CD4-positive, alpha-beta T cell (primary cell): ENCODE measurements around the gene ITPRIPL2. TPM values are rescaled to one million over a fixed set of nuclear protein-coding genes. Genes with fewer than 3 reads are reported as not detected.

Experiments
- ATAC-seq: fragments of 200-7000 bp; cut with Tn5 transposase; one replicate; pipeline ENCODE4 v1.10.0; 2022; ENCODE audit warnings: mild to moderate bottlenecking; ENCODE audit not compliant: poor library complexity
- CTCF ChIA-PET: fragments of 350-600 bp; sonication (Branson Sonifier 250); formaldehyde crosslinking; loops from one replicate; lab custom pipeline; 2021; ENCODE audit warnings: antibody characterized with exemption, inconsistent platforms; lab: Charles Lee
- POLR2A ChIA-PET: fragments of 350-600 bp; sonication (Branson Sonifier 250); formaldehyde crosslinking; loops from one replicate; lab custom pipeline; 2021; ENCODE audit warnings: antibody characterized with exemption, inconsistent platforms; lab: Charles Lee
- DNase-seq, 14 experiments: peaks; one replicate each; pipeline ENCODE4 v3.0.0-alpha.2; 2013 to 2020; ENCODE audit warnings: mixed read lengths in 2 of 14
- H3K27ac ChIP-seq, 2 donors: one replicate each; pipeline versions ENCODE4 v1.5.1 to v1.7.0; 2013; ENCODE audit warnings: low read length in 2 of 2, low read depth in 1 of 2, mild to moderate bottlenecking in 1 of 2
- H3K27me3 ChIP-seq, 2 experiments: 1 replicate in 1 of 2; 2 replicates in 1 of 2; pipeline versions ENCODE4 v1.6.1 to v1.7.0; 2013; ENCODE audit warnings: low read length in 2 of 2, control low read depth in 1 of 2, mild to moderate bottlenecking in 1 of 2, moderate library complexity in 1 of 2; ENCODE audit not compliant: insufficient read depth in 2 of 2, control insufficient read depth in 1 of 2
- H3K36me3 ChIP-seq: one replicate; pipeline ENCODE4 v1.6.1; 2013; ENCODE audit warnings: low read length, control low read depth; ENCODE audit not compliant: insufficient read depth
- H3K4me1 ChIP-seq: one replicate; pipeline ENCODE4 v1.6.1; 2013; ENCODE audit warnings: low read length, control low read depth; ENCODE audit not compliant: insufficient read depth
- H3K4me3 ChIP-seq: one replicate; pipeline ENCODE4 v1.5.1; 2013; ENCODE audit warnings: mild to moderate bottlenecking, low read length, moderate library complexity
- H3K9me3 ChIP-seq, 2 experiments: 1 replicate in 1 of 2; 2 replicates in 1 of 2; pipeline versions ENCODE4 v1.6.1 to v1.7.0; 2013; ENCODE audit warnings: low read length in 2 of 2, mild to moderate bottlenecking in 2 of 2, control low read depth in 1 of 2, moderate library complexity in 1 of 2; ENCODE audit not compliant: control insufficient read depth in 1 of 2, insufficient read depth in 1 of 2
- H3K27ac Mint-ChIP-seq: one replicate; pipeline ENCODE4 v1.8.0; 2020; ENCODE audit warnings: mixed read lengths
- H3K27me3 Mint-ChIP-seq: one replicate; pipeline ENCODE4 v1.8.0; 2021; ENCODE audit warnings: mixed read lengths
- H3K36me3 Mint-ChIP-seq: one replicate; pipeline ENCODE4 v1.8.0; 2021; ENCODE audit warnings: low read depth, mixed read lengths
- H3K4me1 Mint-ChIP-seq: one replicate; pipeline ENCODE4 v1.8.0; 2021; ENCODE audit warnings: low read depth, mixed read lengths
- H3K4me3 Mint-ChIP-seq: one replicate; pipeline ENCODE4 v1.8.0; 2020; ENCODE audit warnings: mild to moderate bottlenecking, mixed read lengths
- H3K9me3 Mint-ChIP-seq: one replicate; pipeline ENCODE4 v1.8.0; 2020; ENCODE audit warnings: mixed read lengths
- intact Hi-C, 2 experiments: fragments of 100-400 bp; cut with DNase I in 1 of 2; cut with micrococcal nuclease in 1 of 2; formaldehyde crosslinking; loops; one replicate each; pipeline versions ENCODE4 v1.15.1 to v1.9.0; 2023 to 2025; cut with DNase I, micrococcal nuclease
- total RNA-seq, 174 experiments: library from RNA in 2 of 174; stranded (reverse) in 2 of 174; gene quantifications; one replicate each; pipeline ENCODE4 v1.2.3 and lab custom pipeline; 2021 to 2026
- TF ChIP-seq, protein P1 (sequence below): fragments of 200-600 bp; IDR thresholded peaks from one replicate; pipeline ENCODE4 v1.8.0; 2022; ENCODE audit warnings: antibody characterized with exemption, mild to moderate bottlenecking

ITPRIPL2 gene
- total RNA-seq, 2 experiments from 2014 or later: 0.31 to 0.36 TPM

DNA sequence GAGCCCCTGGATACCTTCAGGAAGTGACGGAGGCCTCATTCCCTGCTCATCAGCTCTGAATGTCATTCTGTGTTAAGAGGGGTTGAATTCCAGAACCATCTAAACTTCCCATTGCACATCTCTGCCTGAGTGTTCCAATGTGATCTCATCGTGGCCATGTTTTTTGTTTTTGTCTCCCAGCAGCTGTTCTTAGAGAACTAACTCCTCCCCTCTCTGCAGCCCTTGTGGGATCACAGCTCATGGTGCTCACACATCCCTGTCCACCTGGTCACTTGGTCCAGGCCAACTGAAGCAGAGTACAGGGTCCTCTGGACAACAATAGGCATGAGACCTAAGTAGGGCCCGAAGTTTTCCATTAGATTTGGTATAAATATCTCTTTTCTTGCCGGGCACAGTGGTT, 48.3 kb downstream of the ITPRIPL2 start:
- TF ChIP-seq, protein P1, sequence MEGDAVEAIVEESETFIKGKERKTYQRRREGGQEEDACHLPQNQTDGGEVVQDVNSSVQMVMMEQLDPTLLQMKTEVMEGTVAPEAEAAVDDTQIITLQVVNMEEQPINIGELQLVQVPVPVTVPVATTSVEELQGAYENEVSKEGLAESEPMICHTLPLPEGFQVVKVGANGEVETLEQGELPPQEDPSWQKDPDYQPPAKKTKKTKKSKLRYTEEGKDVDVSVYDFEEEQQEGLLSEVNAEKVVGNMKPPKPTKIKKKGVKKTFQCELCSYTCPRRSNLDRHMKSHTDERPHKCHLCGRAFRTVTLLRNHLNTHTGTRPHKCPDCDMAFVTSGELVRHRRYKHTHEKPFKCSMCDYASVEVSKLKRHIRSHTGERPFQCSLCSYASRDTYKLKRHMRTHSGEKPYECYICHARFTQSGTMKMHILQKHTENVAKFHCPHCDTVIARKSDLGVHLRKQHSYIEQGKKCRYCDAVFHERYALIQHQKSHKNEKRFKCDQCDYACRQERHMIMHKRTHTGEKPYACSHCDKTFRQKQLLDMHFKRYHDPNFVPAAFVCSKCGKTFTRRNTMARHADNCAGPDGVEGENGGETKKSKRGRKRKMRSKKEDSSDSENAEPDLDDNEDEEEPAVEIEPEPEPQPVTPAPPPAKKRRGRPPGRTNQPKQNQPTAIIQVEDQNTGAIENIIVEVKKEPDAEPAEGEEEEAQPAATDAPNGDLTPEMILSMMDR: no peak
- Histone ChIP-seq H3K27ac (no peak overlapping the region), H3K4me1 (no peaks in the 10 kb centered on the region), H3K9me3 (peaks cover 0 to 10% of the 10 kb centered on the region in 2 experiments), H3K27me3 (peaks cover 0 to 3% of the 10 kb centered on the region in 2 experiments), H3K36me3 (no peaks in the 10 kb centered on the region), H3K4me3 (no peak overlapping the region)
- intact Hi-C loops: no loop called here
- H3K4me1 Mint-ChIP-seq: no peaks in the 10 kb centered on the region
- H3K27ac Mint-ChIP-seq: no peak overlapping the region
- no peak overlapping the region for H3K4me3 Mint-ChIP-seq
- CTCF ChIA-PET: no interaction called here
- POLR2A ChIA-PET: no interaction called here
- no peaks in the 10 kb centered on the region for H3K9me3 Mint-ChIP-seq
- DNase-seq: no peak
- ATAC-seq: no peak
- no peaks in the 10 kb centered on the region for H3K36me3 Mint-ChIP-seq
- peaks cover 5% of the 10 kb centered on the region for H3K27me3 Mint-ChIP-seq

DNA sequence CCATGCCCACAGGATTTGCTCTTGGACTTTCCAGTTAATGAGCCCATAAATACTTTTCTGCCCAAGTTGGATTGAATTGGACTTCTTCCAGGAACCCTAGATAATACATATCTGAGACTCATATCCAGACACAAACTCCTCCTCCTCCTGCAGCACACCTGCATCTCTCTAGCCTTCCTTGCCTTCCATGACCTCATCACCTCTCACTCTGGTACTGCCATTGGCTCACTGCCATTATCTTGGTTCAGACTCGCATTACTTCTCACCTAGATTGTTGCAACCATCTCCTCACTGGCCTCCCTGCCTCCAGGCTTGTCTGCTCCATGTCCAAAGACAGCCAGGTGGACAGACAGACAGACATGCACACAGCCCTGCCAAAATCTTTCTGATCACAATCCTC, 49.5 kb downstream of the ITPRIPL2 start:
- H3K4me3 Mint-ChIP-seq: no peak overlapping the region
- H3K27ac ChIP-seq: no peak overlapping the region
- ATAC-seq: no peak
- no peaks in the 10 kb centered on the region for H3K4me1 Mint-ChIP-seq
- H3K27me3 Mint-ChIP-seq: peaks cover 5% of the 10 kb centered on the region
- intact Hi-C loops: no loop called here
- no peak for DNase-seq
- TF ChIP-seq, protein P1: no peak
- no peaks in the 10 kb centered on the region for H3K9me3 Mint-ChIP-seq
- ChIA-PET CTCF (no interaction called here), POLR2A (no interaction called here)
- H3K4me1 ChIP-seq: no peaks in the 10 kb centered on the region
- no peaks in the 10 kb centered on the region for H3K36me3 ChIP-seq
- H3K27ac Mint-ChIP-seq: no peak overlapping the region
- peaks cover 0 to 10% of the 10 kb centered on the region in 2 experiments for H3K9me3 ChIP-seq
- peaks cover 2 to 3% of the 10 kb centered on the region in 2 experiments for H3K27me3 ChIP-seq
- no peaks in the 10 kb centered on the region for H3K36me3 Mint-ChIP-seq
- no peak overlapping the region for H3K4me3 ChIP-seq

DNA sequence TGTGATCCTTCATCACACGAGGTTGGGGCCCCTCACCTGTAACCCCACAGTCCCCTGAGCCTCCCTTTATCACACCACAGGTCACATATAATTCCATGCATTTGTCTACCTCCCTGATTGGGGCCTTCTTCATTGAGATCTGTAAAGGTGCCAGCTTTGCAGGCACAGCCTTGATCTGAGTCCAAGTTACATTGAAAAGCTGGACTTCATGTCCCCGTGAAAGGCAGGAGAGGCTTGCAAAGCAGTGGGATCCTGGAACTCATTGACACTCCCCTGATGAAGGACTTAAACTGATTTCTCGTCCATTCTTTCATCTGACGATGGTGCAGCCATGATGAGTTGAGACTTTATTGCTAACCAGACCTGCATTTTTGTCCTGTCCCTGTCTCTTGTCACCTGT, 50.5 kb downstream of the ITPRIPL2 start:
- Histone ChIP-seq H3K27me3 (peaks cover 6 to 13% of the 10 kb centered on the region in 2 experiments), H3K36me3 (no peaks in the 10 kb centered on the region), H3K27ac (no peak overlapping the region), H3K4me1 (no peaks in the 10 kb centered on the region), H3K9me3 (peaks cover 0 to 10% of the 10 kb centered on the region in 2 experiments), H3K4me3 (no peak overlapping the region)
- peaks cover 5% of the 10 kb centered on the region for H3K27me3 Mint-ChIP-seq
- no peaks in the 10 kb centered on the region for H3K9me3 Mint-ChIP-seq
- no peak overlapping the region for H3K4me3 Mint-ChIP-seq
- no peak overlapping the region for H3K27ac Mint-ChIP-seq
- POLR2A ChIA-PET: no interaction called here
- intact Hi-C loops: no loop called here
- no peaks in the 10 kb centered on the region for H3K4me1 Mint-ChIP-seq
- no peaks in the 10 kb centered on the region for H3K36me3 Mint-ChIP-seq
- CTCF ChIA-PET: no interaction called here
- ATAC-seq (no peak), DNase-seq (no peak)
- TF ChIP-seq, protein P1: no peak
